Retina (tissue), 1 donor: ENCODE measurements around the gene NAGK.
"Not testable (repeated sequence)": the region's sequence is repeated elsewhere in the genome, so short reads cannot be mapped to it uniquely, and the experiment has no call there.

ENCODE experiments used
- DNase-seq: peaks from one replicate; pipeline ENCODE4 v3.0.0-alpha.2; 2016

The NAGK gene

GRCh38 chr2:71070294-71071093 is 2.0 kb downstream of the NAGK start:
- peak; percentile 67 for DNase-seq

DNA sequence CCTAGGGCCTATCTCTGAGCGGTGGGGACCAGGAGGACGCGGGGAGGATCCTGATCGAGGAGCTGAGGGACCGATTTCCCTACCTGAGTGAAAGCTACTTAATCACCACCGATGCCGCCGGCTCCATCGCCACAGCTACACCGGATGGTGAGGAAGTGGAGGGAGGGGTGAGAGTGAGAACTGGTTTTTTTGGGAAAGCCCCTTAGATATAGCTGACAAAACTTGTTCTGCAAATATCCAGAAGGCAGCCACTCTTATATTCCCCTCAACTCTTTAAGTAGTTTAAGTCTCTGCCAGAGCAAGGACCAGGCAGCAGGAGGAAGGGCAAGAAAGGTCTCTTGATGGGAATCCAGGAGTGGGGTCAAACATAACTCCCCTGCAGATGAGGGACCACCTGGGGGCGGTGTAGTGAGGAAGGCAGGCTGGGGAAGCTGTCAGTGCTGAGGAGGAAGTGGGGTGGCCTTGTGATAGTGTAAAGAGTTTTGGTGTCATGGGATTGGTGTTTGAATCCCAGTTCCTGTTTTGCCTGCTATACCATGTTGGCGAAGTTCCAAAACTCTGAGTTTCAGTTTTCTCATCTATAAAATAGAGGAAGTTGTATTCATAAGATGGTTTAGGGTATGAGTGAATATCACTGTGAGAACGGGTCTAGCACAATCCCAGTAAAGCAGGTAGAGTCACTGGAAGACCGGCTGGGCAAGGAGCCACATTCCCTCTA is 3.4 kb downstream of the NAGK start:
- DNase-seq = no peak

GRCh38 chr2:71072492-71072891 is 4.0 kb downstream of the NAGK start:
- DNase-seq = no peak

DNA sequence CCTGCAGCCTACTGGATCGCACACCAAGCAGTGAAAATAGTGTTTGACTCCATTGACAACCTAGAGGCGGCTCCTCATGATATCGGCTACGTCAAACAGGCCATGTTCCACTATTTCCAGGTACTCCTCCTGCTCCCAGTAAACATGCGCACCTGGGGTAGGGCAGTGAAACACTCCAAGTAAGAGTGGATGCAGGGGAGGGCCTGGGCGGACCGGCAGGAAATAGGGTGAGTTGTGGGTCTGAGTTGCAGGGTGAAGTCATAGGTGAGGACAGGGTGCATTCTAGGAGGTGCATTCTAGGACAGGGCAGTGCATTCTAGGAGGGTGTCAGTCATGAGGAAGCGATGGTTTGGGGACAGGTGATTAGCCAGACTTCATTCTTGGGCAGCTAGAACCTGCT is 5.0 kb downstream of the NAGK start:
- DNase-seq = no peak

DNA sequence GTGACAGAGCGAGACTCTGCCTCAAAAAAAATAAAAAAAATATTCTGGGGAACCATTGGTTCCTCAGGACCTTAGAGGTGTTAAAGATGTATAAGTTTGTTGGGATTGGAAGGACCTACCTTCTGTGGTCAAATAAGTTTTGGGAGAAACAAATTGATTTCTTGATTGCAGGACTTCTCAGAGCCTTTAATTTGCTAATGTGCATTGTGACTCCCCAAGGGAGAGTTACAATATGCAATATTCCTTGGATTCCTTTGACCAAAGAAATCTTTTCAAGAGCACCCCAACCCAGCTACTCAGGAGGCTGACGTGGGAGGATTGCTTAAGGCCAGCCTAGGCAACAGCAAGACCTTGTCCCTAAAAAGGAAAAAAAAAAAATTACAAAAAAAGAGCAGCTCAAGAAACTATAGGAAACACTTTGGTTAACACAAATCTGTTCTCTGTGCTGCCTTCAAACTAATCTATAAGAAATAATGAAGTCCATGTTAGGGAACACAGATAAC is 6.5 kb downstream of the NAGK start:
- no peak for DNase-seq

DNA sequence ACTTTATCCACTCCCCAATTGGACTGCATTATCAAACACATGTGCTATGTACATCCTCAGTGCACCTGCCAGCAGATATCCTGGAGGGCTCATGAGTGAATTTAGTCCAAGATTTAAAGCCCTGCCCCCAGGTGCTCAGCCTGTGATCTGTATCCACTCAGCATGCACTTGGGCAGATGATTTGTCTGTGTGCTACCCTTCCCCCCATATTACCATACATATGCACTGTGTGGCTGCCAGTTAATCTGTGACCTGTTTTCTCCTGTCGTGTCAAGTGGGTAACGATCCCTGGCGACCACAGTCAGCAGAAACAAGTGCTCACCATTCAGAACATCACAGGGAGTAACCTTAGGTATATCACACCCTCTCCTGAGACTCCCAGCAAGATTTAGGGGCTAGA is 10.2 kb downstream of the NAGK start:
- no peak for DNase-seq

DNA sequence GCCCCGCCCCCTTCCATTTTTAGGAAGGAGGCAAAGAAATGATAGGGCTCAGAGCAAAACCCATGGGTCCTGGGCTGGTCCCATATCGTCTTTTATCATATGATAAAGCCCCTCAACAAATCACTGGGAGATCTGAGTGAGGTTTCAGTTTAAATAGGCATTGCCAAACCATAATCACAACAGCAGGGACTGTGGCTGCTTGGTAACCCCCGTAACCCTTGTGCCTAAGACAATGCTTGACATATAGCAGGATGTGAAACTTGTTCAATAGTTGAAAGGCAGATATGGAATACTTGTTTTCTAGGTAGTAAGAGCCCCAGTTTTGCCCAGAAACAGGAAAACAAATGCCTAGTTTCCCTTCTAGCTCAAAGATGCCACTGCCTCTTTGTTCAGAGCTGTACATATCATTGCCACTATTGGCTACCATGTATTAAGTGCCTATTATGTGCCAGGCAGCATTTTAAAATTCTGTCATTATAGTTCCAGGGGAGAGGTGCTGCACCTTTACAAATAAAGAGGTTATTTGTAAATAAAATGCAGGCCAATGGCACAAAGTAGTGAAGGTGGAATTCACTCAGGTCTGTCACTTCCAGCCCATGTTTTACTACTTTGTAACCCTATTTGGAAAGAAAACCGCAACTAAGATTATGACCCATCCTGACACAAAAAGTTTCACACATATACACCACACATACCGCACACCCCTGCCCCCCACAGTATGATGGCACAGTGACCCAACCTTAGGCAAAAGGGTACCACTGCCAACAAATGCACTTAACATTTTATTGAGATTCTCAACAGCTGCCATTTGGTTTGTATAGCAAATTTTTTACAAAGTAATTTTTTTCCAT is 14.2 kb downstream of the NAGK start:
- no peak for DNase-seq

GRCh38 chr2:71083297-71083696 is 14.8 kb downstream of the NAGK start:
- DNase-seq = not testable (repeated sequence)

- not testable (repeated sequence) for DNase-seq
Measured at GRCh38 chr2:71083752-71084312, 15.4 kb downstream of the NAGK start.

DNA sequence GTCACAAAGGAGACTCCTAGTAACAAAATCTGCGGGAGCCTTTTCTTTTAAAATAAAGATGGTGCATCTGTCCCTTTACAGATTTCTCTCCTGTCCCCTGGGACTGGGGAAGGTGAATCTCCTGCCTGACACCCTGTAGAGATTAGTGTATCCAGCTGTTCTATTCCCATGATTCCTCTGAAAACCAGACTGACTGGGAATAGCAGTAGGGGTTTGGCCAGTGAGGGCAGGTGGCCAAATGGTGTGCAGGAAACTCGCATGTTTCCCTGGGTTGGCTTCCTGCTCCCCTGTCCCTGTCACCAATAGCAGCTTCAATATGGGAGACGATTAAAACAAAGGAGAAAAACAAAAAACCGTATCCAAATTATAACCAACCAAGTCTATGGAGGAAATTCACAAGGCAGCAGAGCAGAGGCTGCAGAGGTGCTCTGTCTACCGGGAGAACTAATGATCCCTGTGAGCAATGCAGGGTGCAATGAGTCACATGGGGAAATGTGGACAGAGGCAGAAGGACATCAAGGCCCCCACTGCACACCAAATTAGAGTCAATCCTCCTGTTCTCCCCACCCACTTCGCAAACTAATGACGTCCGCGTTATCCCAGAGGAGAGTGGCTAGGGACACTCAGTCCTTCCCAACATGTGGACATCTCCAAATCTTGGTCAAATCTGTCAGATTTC is 17.0 kb downstream of the NAGK start:
- DNase-seq = not testable (repeated sequence)

- not testable (repeated sequence) for DNase-seq
Measured at GRCh38 chr2:71089475-71089874, 21.0 kb downstream of the NAGK start.

- not testable (repeated sequence) for DNase-seq
Measured at GRCh38 chr2:71091808-71092207, 23.4 kb downstream of the NAGK start.

DNA sequence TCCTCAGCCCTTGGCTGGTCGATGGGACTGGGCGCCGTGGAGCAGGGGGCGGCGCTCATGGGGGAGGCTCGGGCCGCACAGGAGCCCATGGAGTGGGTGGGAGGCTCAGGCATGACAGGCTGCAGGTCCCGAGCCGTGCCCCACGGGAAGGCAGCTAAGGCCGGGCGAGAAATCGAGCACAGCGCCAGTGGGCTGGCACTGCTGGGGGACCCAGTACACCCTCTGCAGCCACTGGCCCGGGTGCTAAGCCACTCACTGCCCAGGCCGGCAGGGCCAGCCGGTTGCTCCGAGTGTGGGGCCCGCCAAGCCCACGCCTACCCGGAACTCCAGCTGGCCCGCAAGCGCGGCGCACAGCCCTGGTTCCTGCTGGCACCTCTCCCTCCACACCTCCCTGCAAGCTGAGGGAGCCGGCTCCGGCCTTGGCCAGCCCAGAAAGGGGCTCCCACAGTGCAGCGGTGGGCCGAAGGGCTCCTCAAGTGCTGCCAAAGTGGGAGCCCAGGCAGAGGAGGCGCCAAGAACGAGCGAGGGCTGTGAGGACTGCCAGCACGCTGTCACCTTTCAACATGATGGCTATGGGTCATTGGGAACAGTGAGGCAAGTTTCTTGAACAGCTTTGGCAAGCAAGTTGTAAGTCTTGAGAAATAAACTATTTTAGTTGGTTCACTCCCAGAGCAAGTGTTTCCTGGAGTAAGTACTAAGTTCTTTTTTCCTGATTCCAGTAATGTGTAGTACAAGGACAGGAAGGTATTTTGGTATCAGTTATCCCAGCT is 24.2 kb downstream of the NAGK start:
- not testable (repeated sequence) for DNase-seq

DNA sequence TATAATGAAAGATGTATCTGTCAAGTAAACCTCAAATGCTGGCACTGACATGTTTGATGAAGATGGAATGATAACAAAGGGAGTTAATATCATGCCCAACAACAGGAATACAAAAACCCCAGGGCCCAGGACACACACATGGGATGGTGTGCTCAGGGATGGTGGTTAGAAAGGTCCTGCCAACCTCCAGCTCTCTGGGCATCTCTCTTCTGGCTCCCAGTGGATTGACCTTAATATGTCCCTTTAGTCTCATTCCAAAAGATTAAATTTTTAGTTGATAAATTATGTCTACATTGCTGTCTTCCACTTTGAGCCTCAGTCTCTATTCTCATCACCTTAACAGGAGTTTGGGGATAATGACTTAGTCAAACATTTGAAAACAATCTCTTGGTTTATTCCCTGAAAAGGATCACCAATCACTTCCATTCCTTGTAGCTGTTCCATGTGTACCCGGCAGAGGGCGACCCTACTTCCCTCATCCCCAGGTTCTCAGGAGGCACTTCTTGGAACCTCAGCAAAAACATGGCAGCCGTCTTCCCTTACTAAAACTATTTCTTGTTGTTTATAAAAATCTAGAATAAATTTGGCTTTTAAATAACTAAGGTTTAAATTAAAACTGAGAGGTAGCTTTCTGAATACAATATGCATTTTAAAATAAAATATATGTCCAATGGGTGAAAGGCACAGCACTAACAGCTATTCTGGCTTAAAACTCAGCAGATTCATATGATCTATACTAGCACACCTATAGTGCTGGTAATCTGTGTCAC is 31.9 kb downstream of the NAGK start:
- peak; percentile 23 for DNase-seq

- no peak for DNase-seq
Measured at GRCh38 chr2:71101656-71102055, 33.2 kb downstream of the NAGK start.

GRCh38 chr2:71102981-71103681 is 34.7 kb downstream of the NAGK start:
- DNase-seq = no peak

DNA sequence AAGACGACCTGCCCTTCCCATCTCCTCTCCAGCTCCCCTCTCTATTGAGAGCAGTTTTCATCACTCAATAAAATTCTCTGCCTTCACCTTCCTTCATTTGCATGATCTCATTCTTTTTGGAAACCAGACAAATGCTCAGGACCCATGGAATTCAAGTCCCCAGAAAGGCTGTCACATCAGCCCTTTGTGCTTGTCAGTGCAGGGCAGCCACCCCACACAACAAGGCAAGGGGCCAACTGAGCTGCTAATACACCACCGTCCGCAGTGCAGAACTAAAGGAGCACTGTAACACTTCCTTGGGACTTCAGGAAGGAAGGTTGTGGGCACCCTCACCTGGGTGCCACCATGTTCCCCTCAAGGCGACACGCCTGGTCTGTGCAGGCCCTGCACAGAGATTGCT is 35.4 kb downstream of the NAGK start:
- DNase-seq = no peak

- DNase-seq = not testable (repeated sequence)
Measured at GRCh38 chr2:71106463-71106862, 38.0 kb downstream of the NAGK start.

GRCh38 chr2:71108091-71108490 is 39.6 kb downstream of the NAGK start:
- no peak for DNase-seq

DNA sequence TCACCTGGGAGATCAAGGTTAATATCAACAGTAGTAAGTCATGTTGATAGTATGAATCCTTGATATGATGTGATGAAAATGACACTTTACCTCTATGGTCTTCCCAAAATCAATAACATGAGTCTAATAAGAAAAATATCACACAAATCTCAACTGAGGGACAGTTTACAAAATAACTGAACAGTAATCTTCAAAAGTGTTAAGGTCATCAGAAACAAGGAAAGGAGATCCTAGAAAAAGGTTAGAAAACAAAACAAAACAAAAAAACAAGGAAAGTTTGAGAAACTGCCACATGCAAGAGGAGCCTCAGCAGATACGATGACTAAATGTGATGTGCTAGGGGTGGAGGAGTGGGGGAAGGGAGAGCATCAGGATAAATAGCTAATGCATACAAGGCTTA is 45.4 kb downstream of the NAGK start:
- DNase-seq = no peak
